Muscle of leg (tissue), 11 donors: ENCODE data around the gene ADAMTS14. TPM values are rescaled to one million over a fixed set of nuclear protein-coding genes. Genes with fewer than 3 reads are reported as not detected.

ENCODE experiments used
- DNase-seq: peaks from one replicate; pipeline ENCODE4 v3.0.0; 2013
- H3K27ac ChIP-seq: one replicate; pipeline ENCODE4 v1.5.1; 2013; ENCODE audit warnings: mild to moderate bottlenecking, low read length, control low read depth
- H3K27me3 ChIP-seq: one replicate; pipeline ENCODE4 v1.6.1; 2013; ENCODE audit warnings: low read length; ENCODE audit not compliant: control insufficient read depth, insufficient read depth
- H3K36me3 ChIP-seq: one replicate; pipeline ENCODE4 v1.6.1; 2013; ENCODE audit warnings: low read length; ENCODE audit not compliant: control insufficient read depth, insufficient read depth
- H3K4me1 ChIP-seq: one replicate; pipeline ENCODE4 v1.6.1; 2013; ENCODE audit warnings: low read length; ENCODE audit not compliant: control insufficient read depth, insufficient read depth
- H3K4me3 ChIP-seq: one replicate; pipeline ENCODE4 v1.5.1; 2013; ENCODE audit warnings: low read length, control low read depth
- H3K9me3 ChIP-seq: replicated peaks from 2 replicates; pipeline ENCODE4 v1.6.1; 2013; ENCODE audit warnings: low read depth, low read length; ENCODE audit not compliant: control insufficient read depth
- WGBS: methylation state at CpG from one replicate; pipeline ENCODE4 v1.1.5; 2013; ENCODE audit warnings: missing lambda C conversion rate; ENCODE audit not compliant: insufficient coverage; 5-methylcytosine and 5-hydroxymethylcytosine counted together
- polyA plus RNA-seq, 8 donors: library from polyadenylated mRNA; unstranded; fragments of 120-200 nt; gene quantifications; one replicate each; pipeline versions ENCODE4 v1.2.1 to v1.2.3, GENCODE V29; 2013; ENCODE audit warnings: inconsistent platforms in 1 of 8, low replicate concordance in 1 of 8; ENCODE audit not compliant: insufficient read length in 8 of 8, insufficient read depth in 1 of 8
- total RNA-seq: library from RNA; stranded (reverse); fragments of 120-200 nt; gene quantifications from one replicate; pipeline ENCODE4 v1.2.4, GENCODE V29; 2013

The ADAMTS14 gene
- total and polyA plus RNA-seq, 9 donors: 12.5 to 30.0 (median 20.0) TPM

GRCh38 chr10:70728328-70728727, 56.0 kb downstream of the ADAMTS14 start:
- WGBS: 20% methylated on average over 1 of the region's 2 CpGs

GRCh38 chr10:70729763-70730357, 57.6 kb downstream of the ADAMTS14 start:
- H3K9me3 ChIP-seq: no peaks in the 10 kb centered on the region
- no peak overlapping the region for H3K27ac ChIP-seq
- DNase-seq: peak; percentile 69
- H3K27me3 ChIP-seq: no peaks in the 10 kb centered on the region
- WGBS: 55% methylated on average over 16 of the region's 16 CpGs
- peaks cover 61% of the 10 kb centered on the region for H3K36me3 ChIP-seq
- peaks cover 53% of the 10 kb centered on the region for H3K4me1 ChIP-seq
- no peak overlapping the region for H3K4me3 ChIP-seq

More at GRCh38 chr10:70728328-70728727, 56.0 kb downstream of the ADAMTS14 start:
- no peak for DNase-seq
- H3K36me3 ChIP-seq: peaks cover 46% of the 10 kb centered on the region
- H3K4me3 ChIP-seq: no peak overlapping the region
- no peaks in the 10 kb centered on the region for H3K9me3 ChIP-seq
- no peaks in the 10 kb centered on the region for H3K27me3 ChIP-seq
- peaks cover 53% of the 10 kb centered on the region for H3K4me1 ChIP-seq
- H3K27ac ChIP-seq: no peak overlapping the region

- Histone ChIP-seq H3K27ac (no peak overlapping the region), H3K36me3 (peaks cover 60% of the 10 kb centered on the region), H3K4me3 (no peak overlapping the region), H3K9me3 (no peaks in the 10 kb centered on the region), H3K4me1 (peaks cover 50% of the 10 kb centered on the region), H3K27me3 (no peaks in the 10 kb centered on the region)
- no peak for DNase-seq
- 100% methylated on average over 2 of the region's 2 CpGs for WGBS
Measured at GRCh38 chr10:70730955-70731354, 58.6 kb downstream of the ADAMTS14 start.

GRCh38 chr10:70732569-70732968, 60.3 kb downstream of the ADAMTS14 start:
- 57% methylated on average over 1 of the region's 4 CpGs for WGBS
- Histone ChIP-seq H3K4me1 (peaks cover 38% of the 10 kb centered on the region), H3K36me3 (peaks cover 62% of the 10 kb centered on the region), H3K4me3 (no peak overlapping the region), H3K27me3 (no peaks in the 10 kb centered on the region), H3K9me3 (no peaks in the 10 kb centered on the region), H3K27ac (peak overlapping the region; percentile 7)
- DNase-seq: no peak

GRCh38 chr10:70733051-70733450, 60.7 kb downstream of the ADAMTS14 start:
- no peak overlapping the region for H3K4me3 ChIP-seq
- H3K27ac ChIP-seq: no peak overlapping the region
- H3K27me3 ChIP-seq: no peaks in the 10 kb centered on the region
- no peaks in the 10 kb centered on the region for H3K9me3 ChIP-seq
- H3K4me1 ChIP-seq: peaks cover 39% of the 10 kb centered on the region
- WGBS: 100% methylated on average over 1 of the region's 1 CpG
- DNase-seq: no peak
- peaks cover 62% of the 10 kb centered on the region for H3K36me3 ChIP-seq

GRCh38 chr10:70735161-70735560, 62.9 kb downstream of the ADAMTS14 start:
- Histone ChIP-seq H3K4me1 (peaks cover 35% of the 10 kb centered on the region), H3K4me3 (no peak overlapping the region), H3K9me3 (no peaks in the 10 kb centered on the region), H3K36me3 (peaks cover 64% of the 10 kb centered on the region), H3K27ac (no peak overlapping the region), H3K27me3 (no peaks in the 10 kb centered on the region)
- DNase-seq: no peak
- WGBS: 40% methylated on average over 3 of the region's 3 CpGs

- Histone ChIP-seq H3K4me3 (no peak overlapping the region), H3K27me3 (no peaks in the 10 kb centered on the region), H3K9me3 (no peaks in the 10 kb centered on the region), H3K4me1 (peaks cover 39% of the 10 kb centered on the region), H3K27ac (no peak overlapping the region), H3K36me3 (peaks cover 57% of the 10 kb centered on the region)
- no peak for DNase-seq
- 80% methylated on average over 1 of the region's 3 CpGs for WGBS
Measured at GRCh38 chr10:70736525-70736924, 64.2 kb downstream of the ADAMTS14 start.

GRCh38 chr10:70737250-70737649, 64.9 kb downstream of the ADAMTS14 start:
- no peak overlapping the region for H3K4me3 ChIP-seq
- H3K9me3 ChIP-seq: no peaks in the 10 kb centered on the region
- no peak overlapping the region for H3K27ac ChIP-seq
- H3K4me1 ChIP-seq: peaks cover 39% of the 10 kb centered on the region
- 89% methylated on average over 3 of the region's 6 CpGs for WGBS
- DNase-seq: no peak
- H3K36me3 ChIP-seq: peaks cover 59% of the 10 kb centered on the region
- H3K27me3 ChIP-seq: no peaks in the 10 kb centered on the region

- no peak overlapping the region for H3K27ac ChIP-seq
- peaks cover 39% of the 10 kb centered on the region for H3K4me1 ChIP-seq
- H3K36me3 ChIP-seq: peaks cover 54% of the 10 kb centered on the region
- no peak overlapping the region for H3K4me3 ChIP-seq
- H3K27me3 ChIP-seq: no peaks in the 10 kb centered on the region
- peak; percentile 58 for DNase-seq
- WGBS: 83% methylated on average over 1 of the region's 3 CpGs
- H3K9me3 ChIP-seq: no peaks in the 10 kb centered on the region
Measured at GRCh38 chr10:70738006-70738760, 65.9 kb downstream of the ADAMTS14 start.

GRCh38 chr10:70738761-70739121, 66.4 kb downstream of the ADAMTS14 start:
- Histone ChIP-seq H3K4me1 (peaks cover 45% of the 10 kb centered on the region), H3K27me3 (no peaks in the 10 kb centered on the region), H3K27ac (no peak overlapping the region), H3K9me3 (no peaks in the 10 kb centered on the region), H3K36me3 (peaks cover 53% of the 10 kb centered on the region), H3K4me3 (no peak overlapping the region)
- no peak for DNase-seq
- WGBS: 64% methylated on average over 11 of the region's 12 CpGs
